CD4-positive, alpha-beta T cell treated with Interleukin-15 for 4 hours (primary cell): Measurements from ENCODE around the gene ART5.

Source experiments
- DNase-seq: peaks from one replicate; pipeline ENCODE4 v3.0.0-alpha.2; 2020; ENCODE audit warnings: low spot score

Gene ART5

GRCh38 chr11:3641701-3642070 is at the start of gene ART5:
Gene ART5, minus strand, starts transcription at chr11:3641992. Its CDS starts 130 bp downstream, at chr11:3641862.
- DNase-seq = no peak

- no peak for DNase-seq
Measured at GRCh38 chr11:3686751-3687150, 45.0 kb upstream of the ART5 start.

GRCh38 chr11:3685923-3686322 is 44.1 kb upstream of the ART5 start:
- no peak for DNase-seq

- no peak for DNase-seq
Measured at GRCh38 chr11:3684819-3685172, 43.0 kb upstream of the ART5 start.

- DNase-seq = no peak
Measured at GRCh38 chr11:3684129-3684818, 42.5 kb upstream of the ART5 start.

- DNase-seq = no peak
Measured at GRCh38 chr11:3683039-3683438, 41.2 kb upstream of the ART5 start.

- DNase-seq = no peak
Measured at GRCh38 chr11:3679077-3679476, 37.3 kb upstream of the ART5 start.

GRCh38 chr11:3675971-3676370 is 34.2 kb upstream of the ART5 start:
- DNase-seq = no peak

- no peak for DNase-seq
Measured at GRCh38 chr11:3674189-3674588, 32.4 kb upstream of the ART5 start.

- DNase-seq = no peak
Measured at GRCh38 chr11:3671334-3672254, 29.8 kb upstream of the ART5 start, which contains the start of gene CHRNA10. Gene CHRNA10, minus strand, starts transcription at chr11:3671384. Its CDS starts 72 bp downstream, at chr11:3671312.

GRCh38 chr11:3669742-3670183 is 28.0 kb upstream of the ART5 start:
- no peak for DNase-seq

GRCh38 chr11:3669128-3669527 is 27.3 kb upstream of the ART5 start:
- DNase-seq = no peak

GRCh38 chr11:3667149-3668035 is 25.6 kb upstream of the ART5 start:
- no peak for DNase-seq

GRCh38 chr11:3666023-3666530 is 24.3 kb upstream of the ART5 start:
- DNase-seq = no peak

- DNase-seq = no peak
Measured at GRCh38 chr11:3665336-3666022, 23.7 kb upstream of the ART5 start.

GRCh38 chr11:3664032-3664630 is 22.3 kb upstream of the ART5 start:
- no peak for DNase-seq

- DNase-seq = no peak
Measured at GRCh38 chr11:3662856-3663255, 21.1 kb upstream of the ART5 start.

- no peak for DNase-seq
Measured at GRCh38 chr11:3660960-3661359, 19.2 kb upstream of the ART5 start.

GRCh38 chr11:3659595-3660515 is 18.1 kb upstream of the ART5 start:
- DNase-seq = no peak

- DNase-seq = no peak
Measured at GRCh38 chr11:3658252-3658651, 16.5 kb upstream of the ART5 start.
